ENCODE measurements around the gene ADRA2B.

ADRA2B gene

GRCh38 chr2:96112501-96113366 lies 3.6 kb downstream of the ADRA2B start:
- Histone ChIP-seq H3K27ac (no peak overlapping the region), H3K36me3 (ENCODE audit: insufficient read depth, low read length) (no peaks in the 10 kb centered on the region), H3K4me3 (no peak overlapping the region), H3K9me3 (ENCODE audit: low read depth, low read length) (no peaks in the 10 kb centered on the region), H3K9ac (ENCODE audit: insufficient read length) (no peak overlapping the region)
- TF ChIP-seq FOXP2 (optimal IDR thresholded peaks at IDR 0.05; ENCODE audit: control extremely low read depth, extremely low read length, insufficient read depth) (no peak), EZH2 (IDR thresholded peaks at IDR 0.05) (no peak), POLR2AphosphoS5 (IDR thresholded peaks at IDR 0.05; ENCODE audit: borderline replicate concordance, low read depth, low read length) (no peak)
- no peak for DNase-seq (ENCODE audit: low read depth, low spot score)

DNA sequence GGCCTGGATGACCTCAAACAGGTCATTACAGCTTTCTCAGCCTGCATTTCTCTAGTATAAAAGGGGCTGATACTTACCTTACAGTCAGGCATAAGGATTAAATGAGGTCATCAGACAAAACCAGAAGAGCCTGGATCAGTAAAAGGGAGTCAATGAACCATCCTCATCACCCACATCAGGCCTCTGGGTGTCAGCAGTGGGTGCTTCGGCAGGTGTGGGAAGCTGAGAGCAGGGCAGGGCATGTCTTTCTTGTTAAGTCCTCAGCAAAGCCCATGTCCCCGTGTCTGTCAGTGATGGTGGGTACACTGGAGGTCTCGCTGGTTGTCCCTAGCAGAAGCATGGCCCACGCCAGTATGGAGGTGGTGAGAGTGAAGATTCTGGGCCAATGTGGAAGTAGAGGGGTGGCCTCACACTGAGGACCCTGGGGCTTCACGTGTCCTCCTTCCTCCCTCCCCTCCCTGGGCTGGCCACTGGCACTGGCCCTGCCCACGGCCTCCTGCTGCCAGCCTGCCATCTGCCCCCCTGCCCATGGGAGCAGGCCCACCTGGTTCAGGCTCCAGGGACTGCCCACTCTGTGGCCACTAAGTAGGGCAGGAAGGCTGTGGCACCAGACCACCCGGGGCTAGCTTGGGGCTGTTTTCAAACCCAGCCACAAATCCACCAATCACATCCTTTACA lies 4.4 kb downstream of the ADRA2B start:
- no peak for DNase-seq (ENCODE audit: low read depth, low spot score)
- TF ChIP-seq FOXP2 (optimal IDR thresholded peaks at IDR 0.05; ENCODE audit: control extremely low read depth, extremely low read length, insufficient read depth) (no peak), EZH2 (IDR thresholded peaks at IDR 0.05) (no peak), POLR2AphosphoS5 (IDR thresholded peaks at IDR 0.05; ENCODE audit: borderline replicate concordance, low read depth, low read length) (no peak)
- Histone ChIP-seq H3K36me3 (ENCODE audit: insufficient read depth, low read length) (no peaks in the 10 kb centered on the region), H3K9ac (ENCODE audit: insufficient read length) (no peak overlapping the region), H3K4me3 (no peak overlapping the region), H3K9me3 (ENCODE audit: low read depth, low read length) (no peaks in the 10 kb centered on the region), H3K27ac (no peak overlapping the region)

DNA sequence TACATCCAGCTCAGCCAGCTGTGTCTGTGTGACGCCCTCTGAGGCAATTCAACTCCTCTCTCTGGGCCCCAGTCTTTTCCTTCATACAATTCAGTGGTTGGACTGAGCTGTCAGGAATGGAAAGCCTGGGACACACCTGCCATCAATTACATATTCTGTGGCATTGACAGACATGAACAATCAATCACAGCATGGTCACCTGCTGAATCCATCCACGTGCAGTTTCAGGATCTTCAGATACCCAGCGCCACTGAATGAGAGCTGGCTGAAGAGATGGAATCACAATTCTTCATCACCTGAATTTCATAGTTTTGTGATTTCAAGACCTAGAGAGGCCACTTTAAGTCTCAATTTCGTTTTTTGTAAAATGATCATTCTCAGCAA lies 5.1 kb downstream of the ADRA2B start:
- no peak overlapping the region for H3K4me3 ChIP-seq
- TF ChIP-seq POLR2AphosphoS5 (IDR thresholded peaks at IDR 0.05; ENCODE audit: borderline replicate concordance, low read depth, low read length) = no peak
- no peak for TF ChIP-seq FOXP2 (optimal IDR thresholded peaks at IDR 0.05; ENCODE audit: control extremely low read depth, extremely low read length, insufficient read depth)
- TF ChIP-seq EZH2 (IDR thresholded peaks at IDR 0.05) = no peak
- no peaks in the 10 kb centered on the region for H3K36me3 ChIP-seq (ENCODE audit: insufficient read depth, low read length)
- H3K9ac ChIP-seq (ENCODE audit: insufficient read length) = no peak overlapping the region
- DNase-seq (ENCODE audit: low read depth, low spot score) = no peak
- no peaks in the 10 kb centered on the region for H3K9me3 ChIP-seq (ENCODE audit: low read depth, low read length)
- H3K27ac ChIP-seq = no peak overlapping the region

DNA sequence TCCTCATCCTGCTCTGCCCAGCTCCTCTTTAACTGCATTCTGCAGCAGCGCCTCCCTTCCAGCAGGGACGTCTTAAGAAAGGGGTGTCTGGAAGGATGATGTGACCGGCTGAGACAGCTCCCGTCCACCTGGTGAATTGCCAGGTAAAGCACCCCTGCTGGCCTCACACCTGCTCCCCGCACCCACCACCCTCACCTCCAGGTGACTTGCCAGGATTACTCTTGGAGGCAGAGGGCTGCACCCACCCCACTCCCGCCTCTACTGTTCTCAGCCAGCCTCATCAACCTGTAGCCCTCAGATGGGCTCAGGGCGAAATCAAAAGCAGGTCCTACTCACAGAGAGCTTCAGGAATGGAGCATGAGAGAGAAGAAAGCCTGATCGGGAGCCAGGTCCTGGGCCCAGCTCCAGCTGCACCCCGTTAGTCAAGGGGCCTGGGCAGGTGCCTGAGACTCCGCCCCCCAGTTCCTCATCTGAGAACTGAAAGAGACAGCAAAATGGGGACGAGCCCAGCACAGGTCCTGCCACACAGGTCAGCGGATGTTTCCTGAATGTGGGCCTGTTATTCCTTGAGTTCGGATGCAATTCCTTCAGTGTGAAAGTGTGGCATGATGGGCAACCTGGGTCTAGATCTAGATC lies 5.6 kb downstream of the ADRA2B start:
- no peak for TF ChIP-seq FOXP2 (optimal IDR thresholded peaks at IDR 0.05; ENCODE audit: control extremely low read depth, extremely low read length, insufficient read depth)
- no peak for TF ChIP-seq EZH2 (IDR thresholded peaks at IDR 0.05)
- TF ChIP-seq POLR2AphosphoS5 (IDR thresholded peaks at IDR 0.05; ENCODE audit: borderline replicate concordance, low read depth, low read length) = no peak
- H3K36me3 ChIP-seq (ENCODE audit: insufficient read depth, low read length) = no peaks in the 10 kb centered on the region
- DNase-seq (ENCODE audit: low read depth, low spot score) = no peak
- no peak overlapping the region for H3K4me3 ChIP-seq
- no peak overlapping the region for H3K9ac ChIP-seq (ENCODE audit: insufficient read length)
- H3K9me3 ChIP-seq (ENCODE audit: low read depth, low read length) = no peaks in the 10 kb centered on the region
- H3K27ac ChIP-seq = no peak overlapping the region

DNA sequence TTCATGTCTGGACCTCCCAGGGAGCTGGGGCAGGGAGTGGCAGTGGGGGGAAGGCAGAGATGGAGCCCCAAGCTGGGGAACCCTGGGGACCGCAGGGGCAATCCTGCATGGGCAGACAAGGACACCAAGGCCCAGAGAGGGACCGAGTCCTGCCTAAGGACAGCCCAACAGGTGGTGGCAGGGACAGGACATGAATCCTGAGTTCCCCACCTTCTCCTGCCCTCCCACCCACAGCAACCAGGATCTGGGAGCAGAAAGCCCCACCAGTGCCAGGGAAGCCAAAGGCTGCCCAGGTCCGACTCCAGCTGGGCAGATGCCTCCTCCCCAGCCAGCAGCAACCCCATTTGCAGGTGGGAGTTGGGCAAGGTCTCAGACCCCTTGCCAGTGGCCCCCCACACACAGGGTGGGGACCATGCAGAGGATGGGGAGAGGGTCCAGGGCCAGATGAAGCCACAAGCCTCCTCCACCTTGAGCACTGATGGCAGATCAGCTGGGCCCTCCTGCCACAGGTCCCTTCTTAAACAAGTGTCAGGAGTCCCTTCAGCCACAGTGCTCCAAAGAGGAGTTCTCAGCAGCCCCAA lies 6.3 kb downstream of the ADRA2B start:
- H3K4me3 ChIP-seq = no peak overlapping the region
- DNase-seq (ENCODE audit: low read depth, low spot score) = no peak
- no peaks in the 10 kb centered on the region for H3K9me3 ChIP-seq (ENCODE audit: low read depth, low read length)
- no peaks in the 10 kb centered on the region for H3K36me3 ChIP-seq (ENCODE audit: insufficient read depth, low read length)
- no peak for TF ChIP-seq EZH2 (IDR thresholded peaks at IDR 0.05)
- TF ChIP-seq FOXP2 (optimal IDR thresholded peaks at IDR 0.05; ENCODE audit: control extremely low read depth, extremely low read length, insufficient read depth) = no peak
- no peak for TF ChIP-seq POLR2AphosphoS5 (IDR thresholded peaks at IDR 0.05; ENCODE audit: borderline replicate concordance, low read depth, low read length)
- H3K9ac ChIP-seq (ENCODE audit: insufficient read length) = no peak overlapping the region
- H3K27ac ChIP-seq = no peak overlapping the region

DNA sequence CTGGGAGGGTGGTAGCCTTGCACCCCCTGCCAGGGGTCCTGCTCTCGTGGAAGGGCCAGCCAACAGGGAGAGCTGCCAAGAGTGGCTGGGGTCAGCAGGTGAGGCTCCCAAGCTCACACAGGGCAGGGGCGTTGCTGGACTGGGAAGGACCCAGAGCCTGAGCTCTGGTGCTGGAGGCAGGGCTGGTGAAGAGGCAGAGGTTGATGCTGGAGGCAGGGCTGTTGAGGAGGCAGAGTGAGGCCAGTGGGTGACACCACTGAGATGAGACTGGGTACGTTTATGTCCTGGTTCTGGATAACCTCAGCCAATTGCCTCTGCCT lies 7.0 kb downstream of the ADRA2B start:
- Histone ChIP-seq H3K4me3 (no peak overlapping the region), H3K36me3 (ENCODE audit: insufficient read depth, low read length) (no peaks in the 10 kb centered on the region), H3K27ac (no peak overlapping the region), H3K9ac (ENCODE audit: insufficient read length) (no peak overlapping the region), H3K9me3 (ENCODE audit: low read depth, low read length) (no peaks in the 10 kb centered on the region)
- no peak for TF ChIP-seq EZH2 (IDR thresholded peaks at IDR 0.05)
- TF ChIP-seq POLR2AphosphoS5 (IDR thresholded peaks at IDR 0.05; ENCODE audit: borderline replicate concordance, low read depth, low read length) = no peak
- no peak for TF ChIP-seq FOXP2 (optimal IDR thresholded peaks at IDR 0.05; ENCODE audit: control extremely low read depth, extremely low read length, insufficient read depth)
- DNase-seq (ENCODE audit: low read depth, low spot score) = no peak

DNA sequence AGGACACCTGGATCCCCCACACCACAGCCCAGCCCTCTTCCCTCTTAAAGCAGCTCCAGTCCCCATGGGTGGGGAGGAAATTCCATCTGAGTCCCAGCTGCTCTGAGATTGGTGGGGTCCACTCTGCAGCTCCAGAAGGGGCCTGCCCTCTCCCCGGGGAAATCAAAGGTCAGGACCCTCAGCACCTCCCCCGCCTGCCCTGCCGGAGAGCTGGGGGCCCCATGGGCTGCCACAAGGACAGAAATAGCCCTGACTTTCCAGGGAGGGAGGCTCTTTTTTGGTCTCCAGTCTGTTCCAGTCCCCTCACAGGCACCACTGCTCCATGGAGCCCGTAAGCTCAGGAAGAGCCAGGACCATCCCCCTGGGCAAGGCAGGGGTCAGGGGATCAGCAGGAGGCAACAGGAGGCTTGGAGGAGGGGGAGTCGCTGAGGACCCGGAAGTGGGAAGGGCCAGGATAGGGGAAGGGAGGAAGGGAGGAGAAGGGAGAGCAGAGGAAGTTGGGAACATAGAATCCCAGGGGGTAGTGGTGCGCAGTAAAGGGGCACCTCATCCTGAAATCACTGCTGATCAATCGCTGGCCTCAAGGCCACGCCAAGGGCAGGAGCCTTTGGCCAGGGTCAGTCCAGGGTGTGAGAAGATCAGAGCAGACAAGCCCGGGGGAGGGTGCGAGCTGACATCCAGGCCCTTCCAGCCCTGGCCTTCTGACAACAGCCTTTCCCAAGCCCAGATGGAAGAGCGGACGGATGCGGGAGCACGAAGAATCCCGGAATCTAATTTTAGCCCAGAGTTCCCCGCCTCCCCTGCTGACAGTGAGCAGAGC lies 7.6 kb downstream of the ADRA2B start:
- no peaks in the 10 kb centered on the region for H3K36me3 ChIP-seq (ENCODE audit: insufficient read depth, low read length)
- H3K9me3 ChIP-seq (ENCODE audit: low read depth, low read length) = no peaks in the 10 kb centered on the region
- no peak for TF ChIP-seq POLR2AphosphoS5 (IDR thresholded peaks at IDR 0.05; ENCODE audit: borderline replicate concordance, low read depth, low read length)
- no peak for TF ChIP-seq FOXP2 (optimal IDR thresholded peaks at IDR 0.05; ENCODE audit: control extremely low read depth, extremely low read length, insufficient read depth)
- TF ChIP-seq EZH2 (IDR thresholded peaks at IDR 0.05) = no peak
- no peak overlapping the region for H3K27ac ChIP-seq
- H3K9ac ChIP-seq (ENCODE audit: insufficient read length) = no peak overlapping the region
- no peak for DNase-seq (ENCODE audit: low read depth, low spot score)
- no peak overlapping the region for H3K4me3 ChIP-seq

Data from SK-N-MC (cell line).